AG04450 (cell line): Measurements from ENCODE around the gene HECTD3. TPM values are rescaled to one million over a fixed set of nuclear protein-coding genes. Genes with fewer than 3 reads are reported as not detected.

ENCODE experiments used
- CTCF ChIA-PET: fragments of 300-600, 350-600 bp; formaldehyde crosslinking; extraction: SDS; loops from one replicate; lab custom pipeline; 2022; ENCODE audit warnings: antibody characterized with exemption, inconsistent platforms; lab: Charles Lee
- POLR2A ChIA-PET: fragments of 350-600 bp; formaldehyde crosslinking; extraction: SDS; loops from one replicate; lab custom pipeline; 2021; ENCODE audit warnings: antibody characterized with exemption, inconsistent platforms; lab: Yijun Ruan, JAX
- DNase-seq: peaks from one replicate; pipeline ENCODE4 v3.0.0-alpha.2; 2011; ENCODE audit warnings: low read depth, low spot score
- H3K27ac ChIP-seq: one replicate; pipeline ENCODE4 v1.5.1; 2012; ENCODE audit warnings: low read depth, low read length, control low read depth
- H3K27me3 ChIP-seq: one replicate; pipeline ENCODE4 v1.6.0; 2012; ENCODE audit warnings: low read length; ENCODE audit not compliant: control insufficient read depth, insufficient read depth
- H3K4me3 ChIP-seq: 2 replicates; pipeline ENCODE4 v1.5.1; 2011; ENCODE audit warnings: mild to moderate bottlenecking, low read depth, low read length, control low read depth
- H3K9me3 ChIP-seq: 2 replicates; pipeline ENCODE4 v1.5.1; 2012; ENCODE audit warnings: low read length; ENCODE audit not compliant: control insufficient read depth, insufficient read depth
- CTCF ChIP-seq: IDR thresholded peaks from 2 replicates; pipeline ENCODE4 v1.5.1; 2011; ENCODE audit warnings: low read depth, low read length, control low read depth, inconsistent platforms
- polyA plus RNA-seq: library from polyadenylated mRNA; depleted of rRNA; stranded (reverse); fragments of >200 nt; gene quantifications from 2 replicates; pipeline ENCODE4 v1.2.3, GENCODE V29; 2011

Gene HECTD3
- polyA plus RNA-seq, 1 experiment: 52.0 TPM

GRCh38 chr1:45026446-45026845 lies 15.3 kb upstream of the HECTD3 start:
- Histone ChIP-seq H3K27me3 (no peaks in the 10 kb centered on the region), H3K27ac (no peak overlapping the region), H3K4me3 (no peak overlapping the region), H3K9me3 (no peaks in the 10 kb centered on the region)
- no peak for TF ChIP-seq CTCF
- ChIA-PET POLR2A (no interaction called here), CTCF (interaction anchor here (1.5 kb wide), 1 partner anchor 12 kb away, joined by 5 read pairs; no protein-coding TSS in a partner anchor)
- no peak for DNase-seq

GRCh38 chr1:45023663-45024062 lies 12.5 kb upstream of the HECTD3 start:
- ChIA-PET CTCF (no interaction called here), POLR2A (no interaction called here)
- H3K9me3 ChIP-seq: no peaks in the 10 kb centered on the region

GRCh38 chr1:45018599-45019230 lies 7.6 kb upstream of the HECTD3 start:
- ChIA-PET POLR2A (interaction anchor here (1.0 to 1.1 kb wide), 2 partner anchors 282 to 285 kb away, joined by 3 to 5 read pairs; no protein-coding TSS in a partner anchor), CTCF (interaction anchor here (0.6 to 11.4 kb wide), 27 partner anchors 13 to 1490 kb away, joined by 3 to 616 read pairs (median 4); partner anchors contain the start of genes MUTYH and TOE1)
- H3K4me3 ChIP-seq: no peak overlapping the region
- no peak overlapping the region for H3K27ac ChIP-seq
- TF ChIP-seq CTCF: peak; percentile 85
- DNase-seq: peak; percentile 34
- H3K27me3 ChIP-seq: no peaks in the 10 kb centered on the region
- H3K9me3 ChIP-seq: no peaks in the 10 kb centered on the region

More at GRCh38 chr1:45023663-45024062, 12.5 kb upstream of the HECTD3 start:
- no peaks in the 10 kb centered on the region for H3K27me3 ChIP-seq
- H3K4me3 ChIP-seq: no peak overlapping the region
- DNase-seq: no peak
- H3K27ac ChIP-seq: no peak overlapping the region
- TF ChIP-seq CTCF: no peak

- Histone ChIP-seq H3K27me3 (no peaks in the 10 kb centered on the region), H3K27ac (no peak overlapping the region), H3K9me3 (no peaks in the 10 kb centered on the region), H3K4me3 (no peak overlapping the region)
- TF ChIP-seq CTCF: no peak
- DNase-seq: no peak
- ChIA-PET POLR2A (interaction anchor here (0.7 to 0.9 kb wide), 2 partner anchors 226 to 287 kb away, joined by 3 read pairs; no protein-coding TSS in a partner anchor), CTCF (interaction anchor here (1.6 to 11.4 kb wide), 3 partner anchors 281 to 476 kb away, joined by 6 to 616 read pairs (median 22); no protein-coding TSS in a partner anchor)
Observed at GRCh38 chr1:45016767-45017166, 5.6 kb upstream of the HECTD3 start.
